Measurements from ENCODE around the gene CACNG7. TPM values are rescaled to one million over a fixed set of nuclear protein-coding genes. Genes with fewer than 3 reads are reported as not detected.

CACNG7 gene
- total RNA-seq, 1 experiment from 2014 or later: not detected

- Histone ChIP-seq H3K9ac (ENCODE audit: low read length) (no peak overlapping the region), H3K4me1 (ENCODE audit: control insufficient read depth in 1 of 2, insufficient read depth in 2 of 2, low read length in 2 of 2) (no peaks in the 10 kb centered on the region), H4K20me1 (ENCODE audit: insufficient read depth) (no peaks in the 10 kb centered on the region), H3K4me2 (ENCODE audit: low read length) (no peak overlapping the region), H3K27me3 (ENCODE audit: insufficient read depth, low read length) (no peaks in the 10 kb centered on the region), H2AFZ (ENCODE audit: low read depth, low read length, poor library complexity, severe bottlenecking) (no peak overlapping the region), H3K36me3 (ENCODE audit: control insufficient read depth in 1 of 2, insufficient read depth in 2 of 2, low read length in 2 of 2) (no peaks in the 10 kb centered on the region), H3K4me3 (replicated peaks in 1 of 2; ENCODE audit: low read depth in 1 of 2, low read length in 2 of 2) (no peak overlapping the region), H3K79me2 (ENCODE audit: insufficient read depth, low read length) (no peaks in the 10 kb centered on the region), H3K9me2 (ENCODE audit: insufficient read depth) (no peaks in the 10 kb centered on the region), H3K27ac (ENCODE audit: low read depth, low read length) (no peak overlapping the region), H3K9me3 (ENCODE audit: control insufficient read depth in 1 of 2, insufficient read depth in 1 of 2, low read depth in 1 of 2, low read length in 2 of 2) (no peaks in the 10 kb centered on the region)
- ATAC-seq (no peak), DNase-seq (ENCODE audit: low read depth, low spot score) (no peak)
- TF ChIP-seq JUND (IDR thresholded peaks at IDR 0.05) (no peak), SIN3A (IDR thresholded peaks at IDR 0.05; ENCODE audit: low read depth) (no peak), ATF3 (IDR thresholded peaks at IDR 0.05) (no peak), REST (IDR thresholded peaks at IDR 0.05; ENCODE audit: low read depth) (no peak), MAX (IDR thresholded peaks at IDR 0.05) (no peak), EGR1 (IDR thresholded peaks at IDR 0.05; ENCODE audit: low read depth) (no peak), FOSL1 (IDR thresholded peaks at IDR 0.05; ENCODE audit: low read depth) (no peak), EZH2 (IDR thresholded peaks at IDR 0.05) (no peak), TCF7L2 (IDR thresholded peaks at IDR 0.05; ENCODE audit: borderline replicate concordance, extremely low read depth, insufficient read depth, insufficient read length) (no peak), CBX3 (IDR thresholded peaks at IDR 0.05; ENCODE audit: low read depth) (no peak), EZH2phosphoT487 (IDR thresholded peaks at IDR 0.05; ENCODE audit: borderline replicate concordance) (no peak), ZNF274 (IDR thresholded peaks at IDR 0.05; ENCODE audit: low read depth, low read length) (no peak), RAD21 (IDR thresholded peaks at IDR 0.05; ENCODE audit: low read depth) (no peak), ZFX (IDR thresholded peaks at IDR 0.05) (no peak), YY1 (IDR thresholded peaks at IDR 0.05; ENCODE audit: extremely low read depth, insufficient replicate concordance, low read depth, low read length) (no peak), ZBTB33 (IDR thresholded peaks at IDR 0.05; ENCODE audit: extremely low read depth, insufficient replicate concordance, low read length) (no peak), SRF (IDR thresholded peaks at IDR 0.05; ENCODE audit: low read depth) (no peak), CEBPB (IDR thresholded peaks at IDR 0.05; ENCODE audit: low read depth) (no peak)
- RAD21 ChIA-PET (ENCODE audit: low non-redundant PET in 1 of 2, low total read pairs in 2 of 2, uncharacterized antibody in 2 of 2, unreplicated experiment in 2 of 2): no interaction called here
- no TSS peak for BruUV-seq (replicated peaks)
- POLR2A ChIA-PET: no interaction called here
- CTCF ChIA-PET: no interaction called here
- intact Hi-C loops (cut with micrococcal nuclease): no loop called here
Measured at GRCh38 chr19:53969366-53969765, 60.3 kb downstream of the CACNG7 start.

Measured in HCT116 (cell line).